Endothelial cell of umbilical vein (primary cell): ENCODE results near the gene SCAF1. TPM values are rescaled to one million over a fixed set of nuclear protein-coding genes. Genes with fewer than 3 reads are reported as not detected.

Source experiments
- BruUV-seq: library from RNA; stranded (reverse); fragments of 400-500 nt; replicated peaks from 2 replicates; lab custom pipeline; 2021; lab: Mats Ljungman, UMichigan
- CTCF ChIA-PET: fragments of 300-600, 350-600 bp; sonication (Branson Sonifier 250); formaldehyde crosslinking; loops from one replicate; lab custom pipeline; 2021; ENCODE audit warnings: antibody characterized with exemption, inconsistent platforms; lab: Charles Lee
- POLR2A ChIA-PET: fragments of 300-600, 350-600 bp; sonication (Branson Sonifier 250); formaldehyde crosslinking; loops from one replicate; lab custom pipeline; 2021; ENCODE audit warnings: antibody characterized with exemption, inconsistent platforms; lab: Charles Lee
- DNase-seq: peaks from one replicate; pipeline ENCODE4 v3.0.0-alpha.2; 2011; ENCODE audit warnings: low read depth, low spot score
- FAIRE-seq: peaks from 2 replicates; lab custom pipeline; 2011; peaks lifted over from hg19 to GRCh38; lab: Jason Lieb, UNC
- H2AFZ ChIP-seq: 2 replicates; pipeline ENCODE4 v1.6.0; 2012; ENCODE audit warnings: low read depth, low read length, control low read depth, inconsistent platforms
- H3K27ac ChIP-seq: 2 replicates; pipeline ENCODE4 v1.5.1; 2011; ENCODE audit warnings: low read depth, mild to moderate bottlenecking, control low read depth, low read length, moderate library complexity; ENCODE audit not compliant: insufficient read depth
- H3K27me3 ChIP-seq, 2 experiments: 2 replicates each; pipeline versions ENCODE4 v1.6.0 to v1.6.1; 2011; ENCODE audit warnings: low read length in 2 of 2, mixed read lengths in 1 of 2; ENCODE audit not compliant: control insufficient read depth in 2 of 2, insufficient read depth in 2 of 2
- H3K36me3 ChIP-seq, 2 experiments: 2 replicates in 1 of 2; 3 replicates in 1 of 2; pipeline ENCODE4 v1.5.1; 2011; ENCODE audit warnings: low read length in 2 of 2, mild to moderate bottlenecking in 1 of 2, moderate library complexity in 1 of 2; ENCODE audit not compliant: control insufficient read depth in 2 of 2, insufficient read depth in 2 of 2; ENCODE audit errors: extremely low read depth in 1 of 2
- H3K4me1 ChIP-seq: 3 replicates; pipeline ENCODE4 v1.5.1; 2011; ENCODE audit warnings: mild to moderate bottlenecking, low read length; ENCODE audit not compliant: control insufficient read depth, insufficient read depth; ENCODE audit errors: extremely low read depth
- H3K4me2 ChIP-seq: 2 replicates; pipeline ENCODE4 v1.6.1; 2011; ENCODE audit warnings: low read length, control low read depth, mixed read lengths; ENCODE audit not compliant: insufficient read depth
- H3K4me3 ChIP-seq, 3 experiments: fragments of 200-600 bp in 1 of 3; sonication (generic), shearing (Covaris generic) in 1 of 3; replicated peaks in 1 of 3; 2 replicates each; pipeline ENCODE4 v1.5.1; 2011 to 2016; ENCODE audit warnings: control low read depth in 3 of 3, low read length in 3 of 3, mild to moderate bottlenecking in 2 of 3, inconsistent platforms in 1 of 3, low read depth in 1 of 3, moderate library complexity in 1 of 3; ENCODE audit not compliant: insufficient read depth in 1 of 3
- H3K79me2 ChIP-seq: 2 replicates; pipeline ENCODE4 v1.6.0; 2012; ENCODE audit warnings: low read length, inconsistent platforms; ENCODE audit not compliant: control insufficient read depth, insufficient read depth
- H3K9ac ChIP-seq: replicated peaks from 2 replicates; pipeline ENCODE3; 2011; ENCODE audit warnings: low read length, control low read depth; ENCODE audit not compliant: insufficient read depth; ENCODE audit errors: extremely low read depth
- H3K9me1 ChIP-seq: replicated peaks from 3 replicates; pipeline ENCODE4 v1.6.0; 2011; ENCODE audit warnings: mild to moderate bottlenecking, low read length; ENCODE audit not compliant: control insufficient read depth, insufficient read depth; ENCODE audit errors: extremely low read depth
- H3K9me3 ChIP-seq: replicated peaks from 2 replicates; pipeline ENCODE4 v1.5.1; 2012; ENCODE audit warnings: low read length, inconsistent platforms; ENCODE audit not compliant: control insufficient read depth, insufficient read depth
- H4K20me1 ChIP-seq: replicated peaks from 2 replicates; pipeline ENCODE3; 2011; ENCODE audit warnings: mild to moderate bottlenecking, low read length; ENCODE audit not compliant: control insufficient read depth, insufficient read depth; ENCODE audit errors: extremely low read depth
- EZH2 ChIP-seq: IDR thresholded peaks from 2 replicates; pipeline ENCODE4 v1.6.1; 2012; ENCODE audit warnings: borderline replicate concordance, low read depth, mild to moderate bottlenecking, moderate library complexity, low read length, inconsistent platforms; ENCODE audit not compliant: severe bottlenecking
- FOS ChIP-seq: IDR thresholded peaks from 2 replicates; pipeline ENCODE4 v1.6.1; 2011; ENCODE audit warnings: mild to moderate bottlenecking, low read length, moderate library complexity, borderline replicate concordance; ENCODE audit not compliant: insufficient read depth
- GATA2 ChIP-seq: IDR thresholded peaks from 2 replicates; pipeline ENCODE4 v1.7.0; 2011; ENCODE audit warnings: low read depth, mild to moderate bottlenecking, moderate library complexity, mixed read lengths, low read length; ENCODE audit not compliant: insufficient read length, insufficient read depth
- JUN ChIP-seq: IDR thresholded peaks from 2 replicates; pipeline ENCODE4 v1.6.1; 2011; ENCODE audit warnings: borderline replicate concordance, low read depth; ENCODE audit not compliant: insufficient read length, insufficient read depth
- MAX ChIP-seq: IDR thresholded peaks from 2 replicates; pipeline ENCODE4 v1.6.1; 2011; ENCODE audit not compliant: insufficient read depth, insufficient read length
- MYC ChIP-seq: IDR thresholded peaks from one replicate; pipeline ENCODE4 v1.6.1; 2011; ENCODE audit warnings: mild to moderate bottlenecking, low read depth, low read length
- POLR2A ChIP-seq: IDR thresholded peaks from 2 replicates; pipeline ENCODE4 v1.6.1; 2012; ENCODE audit warnings: low read depth, mild to moderate bottlenecking, control low read depth, low read length
- POLR2AphosphoS5 ChIP-seq: IDR thresholded peaks from 2 replicates; pipeline ENCODE4 v1.6.1; 2012; ENCODE audit warnings: low read depth, mild to moderate bottlenecking, control low read depth, low read length, moderate library complexity; ENCODE audit not compliant: insufficient read depth
- dilution Hi-C: fragments of 300-500 bp; cut with MboI; formaldehyde crosslinking; loops from one replicate; pipeline ENCODE4 v1.15.0; 2019; ENCODE audit warnings: low sequenced_read_pairs; ENCODE audit not compliant: extremely low pct_ligation_motif_present
- intact Hi-C: fragments of 100-400 bp; cut with micrococcal nuclease; formaldehyde crosslinking; loops from one replicate; pipeline ENCODE4 v1.10.0; 2022
- polyA plus RNA-seq, 4 experiments: library from polyadenylated mRNA; depleted of rRNA in 3 of 4; stranded (reverse) in 3 of 4; unstranded in 1 of 4; fragments of >200 nt; gene quantifications; 2 replicates each; pipeline versions ENCODE4 v1.2.1 to v1.2.3, GENCODE V29; 2011 to 2012; ENCODE audit warnings: missing spikeins in 1 of 4
- total RNA-seq: library from RNA; stranded (reverse); gene quantifications from 2 replicates; pipeline ENCODE4 v1.2.3, GENCODE V29; 2021
- TF ChIP-seq, protein P1 (sequence below), 2 donors: IDR thresholded peaks; 1 replicate in 1 of 2; 2 replicates in 1 of 2; pipeline ENCODE4 v1.5.1; 2011; ENCODE audit warnings: low read length in 2 of 2, mild to moderate bottlenecking in 2 of 2, moderate library complexity in 2 of 2, control low read depth in 1 of 2, inconsistent platforms in 1 of 2, low read depth in 1 of 2; ENCODE audit not compliant: insufficient read depth in 1 of 2; ENCODE audit errors: extremely low read depth in 1 of 2

SCAF1 gene
- total and polyA plus RNA-seq, 2 donors (not counting 3 experiments of a cell fraction or from before 2014, with no cell fraction given): 13.3 to 75.8 TPM

DNA sequence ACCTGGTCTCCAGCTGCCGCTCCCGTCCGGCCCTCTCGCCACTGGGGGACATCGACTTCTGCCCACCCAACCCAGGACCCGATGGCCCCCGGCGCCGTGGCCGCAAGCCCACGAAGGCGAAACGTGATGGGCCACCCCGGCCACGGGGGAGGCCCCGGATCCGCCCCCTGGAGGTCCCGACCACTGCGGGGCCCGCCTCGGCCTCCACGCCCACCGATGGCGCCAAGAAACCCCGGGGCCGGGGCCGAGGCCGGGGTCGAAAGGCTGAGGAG, 44.4 kb upstream of the SCAF1 start:
- no peak overlapping the region for H3K27ac ChIP-seq
- H3K79me2 ChIP-seq: peaks cover 42% of the 10 kb centered on the region
- DNase-seq (no peak), FAIRE-seq (no peak)
- no peaks in the 10 kb centered on the region for H3K9me3 ChIP-seq
- no peak overlapping the region for H2AFZ ChIP-seq
- no peak overlapping the region for H3K9ac ChIP-seq
- no peaks in the 10 kb centered on the region for H3K27me3 ChIP-seq
- CTCF ChIA-PET: interaction anchor here (1.2 kb wide), 1 partner anchor 42 kb away, joined by 3 read pairs; the partner anchor contains the start of gene RRAS
- no peaks in the 10 kb centered on the region for H4K20me1 ChIP-seq
- BruUV-seq: no TSS peak
- dilution Hi-C loops (no loop called here), intact Hi-C loops (no loop called here)
- no peak overlapping the region for H3K4me2 ChIP-seq
- peaks cover 11 to 48% of the 10 kb centered on the region in 2 experiments for H3K36me3 ChIP-seq
- H3K4me3 ChIP-seq: no peak overlapping the region
- no peak for TF ChIP-seq MYC
- no peak for TF ChIP-seq JUN
- TF ChIP-seq GATA2: no peak
- TF ChIP-seq EZH2: no peak
- TF ChIP-seq, protein P1, sequence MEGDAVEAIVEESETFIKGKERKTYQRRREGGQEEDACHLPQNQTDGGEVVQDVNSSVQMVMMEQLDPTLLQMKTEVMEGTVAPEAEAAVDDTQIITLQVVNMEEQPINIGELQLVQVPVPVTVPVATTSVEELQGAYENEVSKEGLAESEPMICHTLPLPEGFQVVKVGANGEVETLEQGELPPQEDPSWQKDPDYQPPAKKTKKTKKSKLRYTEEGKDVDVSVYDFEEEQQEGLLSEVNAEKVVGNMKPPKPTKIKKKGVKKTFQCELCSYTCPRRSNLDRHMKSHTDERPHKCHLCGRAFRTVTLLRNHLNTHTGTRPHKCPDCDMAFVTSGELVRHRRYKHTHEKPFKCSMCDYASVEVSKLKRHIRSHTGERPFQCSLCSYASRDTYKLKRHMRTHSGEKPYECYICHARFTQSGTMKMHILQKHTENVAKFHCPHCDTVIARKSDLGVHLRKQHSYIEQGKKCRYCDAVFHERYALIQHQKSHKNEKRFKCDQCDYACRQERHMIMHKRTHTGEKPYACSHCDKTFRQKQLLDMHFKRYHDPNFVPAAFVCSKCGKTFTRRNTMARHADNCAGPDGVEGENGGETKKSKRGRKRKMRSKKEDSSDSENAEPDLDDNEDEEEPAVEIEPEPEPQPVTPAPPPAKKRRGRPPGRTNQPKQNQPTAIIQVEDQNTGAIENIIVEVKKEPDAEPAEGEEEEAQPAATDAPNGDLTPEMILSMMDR (IDR thresholded peaks at IDR 0.05; ENCODE audit: extremely low read depth in 1 of 2, insufficient read depth in 1 of 2, low read depth in 1 of 2, low read length in 2 of 2): no peak
- no peak for TF ChIP-seq MAX
- TF ChIP-seq POLR2AphosphoS5: no peak
- no peak for TF ChIP-seq FOS
- TF ChIP-seq POLR2A: no peak
- POLR2A ChIA-PET: no interaction called here
- no peaks in the 10 kb centered on the region for H3K9me1 ChIP-seq
- peaks cover 5% of the 10 kb centered on the region for H3K4me1 ChIP-seq
